Type B pancreatic cell (in vitro differentiated cells): ENCODE data around the gene CAMK1G. TPM values are rescaled to one million over a fixed set of nuclear protein-coding genes. Genes with fewer than 3 reads are reported as not detected.

Experiments
- DNase-seq: peaks from one replicate; pipeline ENCODE4 v3.0.0; 2021; ENCODE audit warnings: mixed read lengths; ENCODE audit not compliant: unreplicated experiment; ENCODE audit errors: extremely low spot score
- H3K27ac Mint-ChIP-seq: 2 replicates; pipeline ENCODE4 v1.8.0; 2021; ENCODE audit warnings: mild to moderate bottlenecking, mixed read lengths
- H3K27me3 Mint-ChIP-seq: 2 replicates; pipeline ENCODE4 v1.8.0; 2021; ENCODE audit warnings: mixed read lengths
- H3K36me3 Mint-ChIP-seq: 2 replicates; pipeline ENCODE4 v1.8.0; 2021; ENCODE audit warnings: mixed read lengths
- H3K4me1 Mint-ChIP-seq: one replicate; pipeline ENCODE4 v1.8.0; 2021; ENCODE audit warnings: mixed read lengths; ENCODE audit not compliant: unreplicated experiment
- H3K4me3 Mint-ChIP-seq: 2 replicates; pipeline ENCODE4 v1.8.0; 2021; ENCODE audit warnings: mild to moderate bottlenecking, mixed read lengths
- H3K9me3 Mint-ChIP-seq: 2 replicates; pipeline ENCODE4 v1.8.0; 2021; ENCODE audit warnings: mixed read lengths
- CTCF ChIP-seq: fragments of 200-600 bp; sonication (generic); conservative IDR thresholded peaks from 2 replicates; pipeline ENCODE4 v1.5.0; 2021; ENCODE audit warnings: antibody characterized with exemption, mild to moderate bottlenecking
- total RNA-seq: library from RNA; stranded (reverse); gene quantifications from 2 replicates; pipeline ENCODE4 v1.2.1, GENCODE V29; 2021; ENCODE audit warnings: low replicate concordance

The CAMK1G gene
- total RNA-seq, 1 donor from 2014 or later: 9.4 TPM

GRCh38 chr1:209647156-209647555, 63.6 kb downstream of the CAMK1G start:
- no peak for TF ChIP-seq CTCF
- Mint-ChIP-seq H3K27ac (no peak overlapping the region), H3K27me3 (peaks cover 15% of the 10 kb centered on the region), H3K36me3 (no peaks in the 10 kb centered on the region), H3K4me1 (peaks cover 38% of the 10 kb centered on the region), H3K9me3 (peaks cover 4% of the 10 kb centered on the region), H3K4me3 (no peak overlapping the region)
- DNase-seq: no peak

GRCh38 chr1:209648346-209648745, 64.8 kb downstream of the CAMK1G start:
- H3K4me3 Mint-ChIP-seq: peak overlapping the region; percentile 23
- peaks cover 37% of the 10 kb centered on the region for H3K4me1 Mint-ChIP-seq
- no peak overlapping the region for H3K27ac Mint-ChIP-seq
- peaks cover 4% of the 10 kb centered on the region for H3K9me3 Mint-ChIP-seq
- no peaks in the 10 kb centered on the region for H3K36me3 Mint-ChIP-seq
- TF ChIP-seq CTCF: no peak
- DNase-seq: no peak
- peaks cover 15% of the 10 kb centered on the region for H3K27me3 Mint-ChIP-seq

GRCh38 chr1:209648931-209649776, 65.6 kb downstream of the CAMK1G start:
- Mint-ChIP-seq H3K36me3 (no peaks in the 10 kb centered on the region), H3K4me3 (peak overlapping the region; percentile 38), H3K4me1 (peaks cover 37% of the 10 kb centered on the region), H3K9me3 (peaks cover 4% of the 10 kb centered on the region), H3K27me3 (peaks cover 17% of the 10 kb centered on the region), H3K27ac (peak overlapping the region; percentile 8)
- no peak for DNase-seq
- no peak for TF ChIP-seq CTCF

- Mint-ChIP-seq H3K36me3 (no peaks in the 10 kb centered on the region), H3K4me3 (no peak overlapping the region), H3K27ac (no peak overlapping the region), H3K4me1 (peaks cover 44% of the 10 kb centered on the region), H3K27me3 (peaks cover 25% of the 10 kb centered on the region), H3K9me3 (peaks cover 4% of the 10 kb centered on the region)
- no peak for DNase-seq
- no peak for TF ChIP-seq CTCF
These were observed 66.9 kb downstream of the CAMK1G start for GRCh38 chr1:209650454-209650853.

GRCh38 chr1:209651138-209651587, 67.6 kb downstream of the CAMK1G start:
- no peak for DNase-seq
- H3K36me3 Mint-ChIP-seq: no peaks in the 10 kb centered on the region
- H3K9me3 Mint-ChIP-seq: peaks cover 4% of the 10 kb centered on the region
- H3K27ac Mint-ChIP-seq: peak overlapping the region; percentile 95
- H3K27me3 Mint-ChIP-seq: peaks cover 22% of the 10 kb centered on the region
- TF ChIP-seq CTCF: no peak
- peak overlapping the region; percentile 86 for H3K4me3 Mint-ChIP-seq
- H3K4me1 Mint-ChIP-seq: peaks cover 44% of the 10 kb centered on the region
